Activated CD4-positive, alpha-beta T cell treated with anti-CD3 and anti-CD28 coated beads for 48 hours (primary cell): ENCODE measurements around the gene PARP4.
A peak's percentile ranks its signal among the peaks of the same experiment; 100 is the strongest.
"Not testable (repeated sequence)": the region's sequence is repeated elsewhere in the genome, so short reads cannot be mapped to it uniquely, and the experiment has no call there.

Experiments used
- DNase-seq: peaks from one replicate; pipeline ENCODE4 v3.0.0-alpha.2; 2020

The PARP4 gene

DNA sequence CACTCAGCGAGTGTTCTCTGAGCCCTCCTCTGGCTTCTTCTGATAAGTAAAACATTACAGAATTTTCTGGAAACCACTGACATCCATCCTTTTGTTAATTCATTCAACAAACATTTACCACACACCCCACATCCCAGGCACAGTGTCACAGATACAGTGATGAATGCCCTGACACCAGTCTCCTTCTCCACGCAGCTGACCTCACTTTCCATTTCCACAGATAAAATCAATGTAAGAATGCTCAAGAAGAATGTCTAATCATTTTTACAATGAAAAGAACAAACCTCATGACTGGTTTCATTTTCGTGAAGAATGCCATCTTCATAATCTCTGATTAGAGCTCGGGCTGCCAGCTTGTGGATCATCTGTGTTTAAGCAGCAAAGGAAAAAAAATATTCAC lies 69.2 kb downstream of the PARP4 start:
- no peak for DNase-seq

DNA sequence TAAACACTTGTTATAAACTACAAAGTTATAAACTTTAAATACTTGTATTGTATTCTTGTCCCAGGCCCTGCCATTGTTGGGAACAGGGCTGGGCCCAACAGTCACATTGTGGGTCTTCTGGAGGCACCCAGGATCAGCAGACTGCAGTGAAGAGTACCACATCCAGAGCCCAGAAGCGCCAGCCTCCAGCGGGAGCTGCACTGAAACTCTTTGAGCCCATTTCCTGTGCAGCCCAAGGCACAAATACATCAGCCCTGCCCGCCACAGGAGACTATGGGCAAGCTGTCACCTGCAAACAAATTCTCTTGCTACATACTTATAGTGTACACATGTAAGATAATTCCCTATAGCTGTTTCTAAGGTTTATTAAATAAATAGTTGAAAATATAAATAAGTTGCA lies 86.5 kb downstream of the PARP4 start:
- DNase-seq: not testable (repeated sequence)

DNA sequence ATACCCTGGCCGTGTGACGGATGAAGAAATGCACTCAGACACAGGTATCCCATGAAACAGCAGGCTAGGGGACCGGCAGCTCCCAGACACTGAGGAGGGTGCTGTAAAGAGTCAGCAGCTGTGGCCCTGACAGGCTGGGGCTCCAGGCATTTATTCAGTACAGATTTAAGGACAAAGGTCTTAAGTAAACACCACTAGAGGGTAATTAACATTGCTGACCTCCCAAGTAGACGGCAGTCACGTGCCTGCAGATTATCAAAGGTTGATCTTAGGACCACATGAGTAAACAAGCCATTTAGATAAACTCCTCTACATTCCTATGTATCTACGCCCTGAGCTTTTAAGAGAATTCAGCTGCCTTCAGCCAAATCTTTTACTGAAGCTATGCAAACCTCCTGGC lies 92.9 kb downstream of the PARP4 start:
- DNase-seq: not testable (repeated sequence)

DNA sequence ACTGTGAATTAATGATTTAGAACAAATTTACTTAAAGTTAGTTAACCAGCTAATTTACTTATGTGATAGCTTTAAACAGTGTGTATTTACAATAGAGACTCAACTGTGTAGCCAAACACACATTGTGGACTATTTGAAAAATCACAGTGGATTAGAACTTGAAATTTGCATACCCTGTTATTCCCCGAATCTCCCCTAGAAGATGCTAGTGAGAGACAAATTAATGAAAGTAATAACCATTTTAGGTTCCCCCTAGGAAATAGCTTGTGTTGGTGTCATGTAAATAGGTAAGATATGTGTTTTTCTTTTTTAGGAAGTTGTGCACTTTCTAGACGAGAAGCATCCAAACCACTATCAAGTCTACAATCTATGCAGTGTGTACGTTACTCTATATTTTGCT lies 104.7 kb downstream of the PARP4 start:
- DNase-seq: no peak

DNA sequence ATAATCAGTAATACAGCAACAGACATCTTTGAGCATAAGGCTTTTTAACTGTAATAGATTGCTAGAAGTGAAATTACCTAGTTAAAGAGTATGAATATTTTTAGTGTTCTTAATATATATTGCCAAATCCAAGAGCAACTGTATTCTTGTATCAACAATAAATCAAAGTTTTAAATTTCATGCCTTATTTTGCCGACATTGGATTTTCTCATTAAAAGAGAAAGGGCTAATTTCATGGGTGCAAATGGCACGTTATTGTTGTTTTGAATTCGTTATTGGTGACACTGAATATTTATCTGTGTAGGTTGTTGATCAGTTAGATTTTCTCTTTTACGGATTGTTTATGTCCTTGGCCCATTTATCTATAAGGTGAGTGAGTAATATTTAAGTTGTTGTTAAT lies 106.1 kb downstream of the PARP4 start:
- DNase-seq: no peak

DNA sequence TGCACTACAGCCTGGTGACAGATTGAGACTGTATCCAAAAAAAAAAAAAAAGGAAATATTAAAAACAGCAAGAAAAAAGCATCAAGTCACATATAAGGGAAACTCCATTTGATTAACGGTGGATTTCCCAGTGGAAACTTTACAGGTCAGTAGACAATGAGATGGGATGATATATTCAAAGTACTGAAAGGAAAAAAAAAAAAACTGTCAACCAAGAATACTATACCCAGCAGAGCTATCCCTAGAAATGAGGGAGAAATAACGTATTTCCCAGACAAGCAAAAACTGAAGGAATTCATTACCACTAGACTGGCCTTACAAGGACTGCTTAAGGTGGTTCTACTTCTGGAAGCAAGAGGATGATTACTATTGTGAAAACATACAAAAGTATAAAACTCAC lies 115.8 kb downstream of the PARP4 start:
- no peak for DNase-seq

DNA sequence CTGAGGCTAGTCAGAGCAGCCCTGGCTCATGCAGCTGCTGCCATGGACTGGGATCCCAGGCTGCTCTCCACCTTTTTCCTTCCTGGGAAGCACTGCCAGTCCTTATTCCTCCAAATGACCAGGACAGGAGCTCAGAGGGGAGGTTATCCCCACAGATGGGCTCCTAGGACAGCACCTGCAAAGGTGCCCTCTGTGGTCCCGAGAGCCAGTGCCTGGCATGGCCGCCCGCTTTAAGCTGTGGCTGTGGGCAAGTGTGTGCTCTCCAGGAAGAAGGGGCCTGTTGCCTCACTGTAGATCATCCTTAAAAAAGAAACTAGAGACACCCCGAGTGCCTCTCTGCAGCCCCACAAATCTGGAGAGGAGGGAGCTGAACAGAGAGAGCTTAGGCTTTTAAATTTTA lies 119.6 kb downstream of the PARP4 start:
- DNase-seq: no peak

DNA sequence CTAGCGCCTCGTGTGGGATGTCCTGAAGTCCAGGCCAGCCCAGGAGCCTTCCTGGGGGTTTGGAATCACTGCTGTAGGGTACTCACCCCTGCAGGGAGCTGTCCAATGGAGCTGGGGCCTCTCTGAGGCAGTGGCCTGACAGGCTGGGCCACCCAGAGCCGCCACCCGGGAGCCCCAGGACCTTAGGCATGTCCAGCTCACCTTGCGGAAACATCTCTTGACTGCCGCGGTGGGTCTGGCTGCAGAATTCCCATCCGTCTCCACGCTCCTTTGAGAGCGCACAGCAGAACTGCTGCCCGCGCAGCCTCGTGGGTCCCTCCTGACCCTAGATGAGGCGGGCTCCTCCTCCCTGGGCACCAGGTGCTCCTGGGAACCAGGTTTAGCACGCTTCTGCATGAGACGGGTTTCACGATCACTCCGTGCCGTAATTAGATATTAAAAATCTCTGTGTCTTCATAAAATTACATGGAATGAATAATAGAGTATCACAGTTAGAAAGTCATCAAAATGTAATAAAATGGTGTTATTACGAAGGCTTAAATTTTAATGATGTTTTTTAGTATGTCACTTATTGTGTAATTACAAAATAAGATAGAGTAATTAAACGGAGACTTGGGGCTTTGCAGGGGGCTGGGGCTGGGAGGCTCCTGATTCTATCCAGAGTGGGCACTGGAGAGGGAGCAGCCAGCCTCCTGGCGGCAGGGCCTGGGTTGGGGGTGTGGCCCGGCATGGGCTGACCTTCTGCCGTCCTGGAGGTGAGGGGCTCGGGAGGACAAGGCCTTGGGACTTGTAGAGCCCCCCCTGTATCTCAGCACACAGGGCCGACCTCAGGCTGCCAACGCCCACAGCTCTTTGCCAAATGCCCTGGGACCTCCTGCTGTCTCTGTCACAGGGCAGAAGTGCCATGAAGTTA lies 120.6 kb downstream of the PARP4 start:
- DNase-seq: not testable (repeated sequence)

DNA sequence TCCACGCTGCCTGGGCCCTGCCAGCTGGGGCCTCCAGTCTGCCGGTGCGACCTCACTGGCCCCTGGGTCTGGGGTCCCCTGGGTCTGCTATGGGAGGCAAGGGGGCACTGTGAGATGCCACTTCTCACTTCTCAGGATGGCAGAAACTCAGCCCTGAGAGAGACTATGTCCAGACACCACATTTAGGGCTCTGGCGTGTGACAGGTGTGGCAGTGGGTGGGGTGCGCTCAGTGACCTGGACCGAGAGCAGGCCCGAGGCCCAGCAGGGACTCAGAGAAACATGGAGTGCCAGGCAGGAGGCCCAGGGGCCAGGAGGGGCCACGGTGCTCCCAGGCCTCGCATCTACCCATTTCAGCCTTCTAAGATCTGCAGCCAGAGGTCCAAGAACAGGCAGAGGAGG lies 121.8 kb downstream of the PARP4 start:
- DNase-seq: not testable (repeated sequence)

DNA sequence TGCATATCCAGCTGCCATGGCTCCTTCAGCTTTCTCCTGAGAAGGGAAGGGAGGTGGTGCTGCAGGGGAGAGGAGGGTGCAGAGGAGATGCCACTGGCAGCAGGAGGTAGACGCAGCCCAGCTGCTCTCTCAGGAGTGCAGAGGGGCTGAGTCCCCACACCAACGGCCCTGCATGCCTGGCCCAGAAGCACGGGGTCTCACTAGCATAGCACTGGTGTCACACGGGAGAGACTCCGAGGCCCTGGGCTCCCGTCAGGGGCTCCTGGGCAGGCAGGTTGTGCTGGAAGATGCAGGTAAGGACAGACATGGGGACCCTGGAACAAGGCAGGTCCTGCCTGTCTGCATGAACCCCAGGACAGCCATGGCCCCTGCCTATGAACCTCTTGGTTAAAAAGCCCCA lies 123.1 kb downstream of the PARP4 start:
- no peak for DNase-seq

DNA sequence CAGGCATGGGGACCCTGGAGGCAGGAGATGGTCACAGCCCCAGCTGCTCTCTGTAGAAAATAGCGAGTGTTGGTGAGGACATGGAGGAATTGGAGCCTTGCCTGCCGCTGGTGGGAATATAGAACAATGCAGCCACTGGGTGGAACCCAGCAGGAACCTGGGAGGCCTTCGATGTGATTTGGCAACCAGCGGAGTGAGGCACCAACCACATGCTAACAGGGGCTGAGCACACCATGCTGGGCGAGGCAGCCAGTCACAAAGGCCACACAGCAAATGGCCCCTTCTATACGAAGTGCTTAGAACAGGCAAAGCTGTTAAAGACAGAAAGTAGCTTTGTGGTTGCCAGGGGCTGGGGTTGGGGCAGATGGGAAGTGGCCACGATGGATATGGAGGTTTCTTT lies 123.8 kb downstream of the PARP4 start:
- not testable (repeated sequence) for DNase-seq

DNA sequence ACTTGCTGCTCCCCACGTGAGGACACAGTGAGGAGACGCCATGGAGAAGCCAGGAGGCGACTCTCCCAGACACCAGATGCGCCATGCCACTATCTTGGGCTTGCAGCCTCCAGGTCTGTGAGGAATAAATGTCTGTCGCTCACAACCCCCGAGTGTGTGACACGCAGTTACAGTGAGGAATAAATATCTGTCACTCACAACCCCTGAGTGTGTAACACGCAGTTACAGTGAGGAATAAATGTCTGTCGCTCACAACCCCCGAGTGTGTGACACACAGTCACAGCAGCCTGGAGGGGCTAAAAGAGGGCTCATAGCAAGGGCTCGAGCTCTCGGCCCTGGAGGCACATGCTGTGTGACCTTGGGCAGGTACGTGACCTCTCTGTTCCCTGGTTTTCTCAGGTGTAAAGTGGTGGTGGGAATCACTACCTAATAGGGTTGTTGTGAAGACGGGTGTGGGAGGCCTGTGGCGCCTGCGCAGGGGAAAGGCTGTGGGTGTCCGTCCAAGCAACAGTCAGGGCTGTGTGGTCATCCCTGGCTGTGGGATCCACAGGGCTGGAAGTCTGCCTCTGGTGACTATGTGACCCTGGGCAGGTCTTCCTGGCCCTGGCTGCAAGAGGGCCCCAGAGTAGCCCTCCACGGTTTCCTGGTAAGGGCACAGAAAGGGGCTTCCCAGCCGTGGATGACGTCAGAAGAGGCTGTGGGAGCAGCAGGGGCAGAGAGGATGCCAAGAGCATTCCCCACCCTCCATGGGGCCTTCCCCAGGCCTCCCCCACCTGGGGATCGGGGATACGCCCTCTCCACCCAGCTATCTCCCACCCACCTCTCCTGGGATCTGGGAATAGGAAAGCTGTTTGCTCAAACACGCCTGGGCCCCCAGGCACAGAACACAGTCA lies 125.5 kb downstream of the PARP4 start:
- DNase-seq: no peak

DNA sequence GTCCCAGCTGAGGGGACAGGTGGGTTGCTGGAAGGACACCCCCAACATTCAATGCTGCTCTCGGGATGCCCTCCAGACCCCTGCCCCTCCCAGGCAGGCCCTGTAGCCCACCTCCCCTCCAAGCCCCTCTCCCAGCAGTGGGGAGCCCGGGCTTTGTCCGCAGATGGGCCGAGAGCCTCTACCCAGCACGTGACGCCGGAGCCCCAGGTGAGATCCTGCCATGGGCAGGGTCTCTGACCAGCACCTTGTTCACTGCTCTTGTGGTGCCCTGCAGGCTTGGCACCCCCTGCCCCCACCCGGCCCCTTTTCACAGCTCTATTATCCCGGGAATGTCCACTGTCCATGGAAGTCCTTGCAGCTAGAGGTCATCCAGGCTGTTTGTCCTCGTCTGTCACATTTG lies 126.7 kb downstream of the PARP4 start:
- DNase-seq: no peak

DNA sequence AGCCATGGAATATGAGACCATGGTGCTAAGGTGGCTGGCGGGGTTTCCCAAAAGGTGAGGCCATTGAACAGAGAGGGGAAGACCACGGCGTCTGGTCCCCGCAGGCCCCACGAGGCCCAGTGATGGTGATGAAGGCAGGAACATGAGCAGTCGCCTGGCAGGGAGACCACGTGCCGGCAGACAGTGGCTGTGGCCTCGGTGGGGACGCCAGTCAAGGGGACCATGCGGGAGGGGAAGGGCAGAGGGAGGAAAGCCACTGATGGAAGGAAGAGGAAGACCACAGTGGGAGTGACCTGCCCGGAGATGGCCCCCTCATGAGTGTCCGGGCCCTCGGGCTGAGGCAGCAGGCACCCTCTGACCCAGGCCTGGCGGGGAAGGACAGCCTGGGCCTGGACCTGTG lies 127.6 kb downstream of the PARP4 start:
- not testable (repeated sequence) for DNase-seq

DNA sequence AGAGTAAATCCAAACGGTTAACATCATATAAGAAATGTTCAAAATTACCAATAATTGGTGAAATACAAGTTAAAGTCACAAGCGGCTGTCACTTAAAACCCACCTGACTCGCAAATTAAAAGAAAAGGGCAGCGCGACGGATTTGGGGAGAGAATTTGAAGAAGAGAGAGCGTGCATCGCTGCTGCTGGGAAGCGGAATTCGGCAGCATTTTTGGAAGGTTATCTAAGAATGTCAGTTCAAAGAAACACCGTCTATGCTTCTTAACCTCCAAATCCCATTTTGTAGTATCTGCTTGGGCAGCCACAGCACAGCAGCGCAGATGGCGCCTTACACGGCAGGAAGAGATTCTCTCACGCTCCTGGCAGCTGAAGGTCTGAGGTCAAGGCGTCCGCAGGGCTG lies 128.5 kb downstream of the PARP4 start:
- not testable (repeated sequence) for DNase-seq

DNA sequence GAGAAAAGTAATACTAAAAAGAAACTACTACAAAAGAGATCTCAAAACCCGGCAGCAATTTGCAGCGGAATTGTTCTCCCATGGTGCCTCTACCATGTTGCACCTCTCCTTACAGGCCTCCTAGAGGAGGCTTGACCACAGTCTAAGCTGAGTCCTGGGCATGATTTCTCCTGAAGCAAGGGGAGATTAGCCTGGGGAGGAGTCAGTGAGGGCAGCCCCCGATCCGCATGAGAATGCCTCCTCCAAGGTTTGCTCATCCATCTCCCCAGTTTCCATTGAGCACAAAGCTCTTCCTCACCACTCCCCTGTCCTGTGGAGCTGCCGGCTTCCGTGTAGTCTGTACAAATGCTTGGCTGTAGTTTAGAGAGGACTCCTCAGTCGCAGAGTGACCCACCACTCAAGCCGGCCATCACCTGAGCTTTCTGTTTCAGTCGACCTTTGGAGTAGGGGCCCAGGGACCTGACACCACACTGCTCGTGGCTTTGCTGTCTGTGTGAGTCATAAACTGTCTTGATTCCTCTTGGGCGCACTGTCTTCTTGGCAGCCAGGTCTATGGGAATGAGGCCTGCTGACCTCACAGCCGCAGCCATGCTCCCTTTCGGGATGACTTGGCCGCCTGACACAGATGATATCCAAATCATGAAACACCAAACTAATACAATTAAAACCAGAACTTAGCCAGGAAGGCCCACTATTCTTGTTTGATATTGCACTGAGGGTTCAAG lies 130.9 kb downstream of the PARP4 start:
- peak; percentile 7 for DNase-seq

DNA sequence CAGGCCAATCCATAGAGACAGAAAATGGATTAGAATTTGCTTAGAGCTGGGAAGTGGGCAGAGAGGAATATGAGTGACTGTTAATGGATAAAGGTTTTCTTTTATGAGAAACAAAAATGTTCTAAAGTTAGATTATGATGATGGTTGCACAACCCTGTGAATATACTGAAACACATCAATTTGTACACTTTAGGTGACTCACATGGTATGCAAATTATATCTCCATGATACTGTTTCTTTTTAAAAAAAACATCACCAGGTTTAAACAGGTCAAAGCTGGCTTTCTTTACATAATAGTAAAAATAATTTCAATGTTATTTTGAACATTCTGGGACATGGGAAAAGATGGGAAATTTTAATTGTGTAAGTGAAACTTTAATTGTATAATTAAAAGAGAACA lies 131.7 kb downstream of the PARP4 start:
- not testable (repeated sequence) for DNase-seq

DNA sequence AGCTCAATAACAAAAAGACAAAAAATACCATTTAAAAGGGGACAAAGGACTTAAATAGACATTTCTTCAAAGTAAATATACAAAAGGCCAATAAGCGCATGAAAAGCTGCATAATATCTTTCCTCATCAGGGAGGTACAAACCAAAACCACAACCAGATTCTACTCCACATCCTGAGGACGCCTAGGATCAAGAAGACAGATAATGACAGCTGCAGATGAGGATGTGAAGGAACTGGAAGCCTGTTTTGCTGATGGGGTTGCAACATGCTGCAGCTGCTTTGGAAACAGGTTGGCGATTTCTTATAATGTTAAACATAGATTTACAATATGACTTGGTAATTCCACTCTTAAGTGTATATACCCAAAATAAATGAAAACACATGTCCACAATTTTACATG lies 132.4 kb downstream of the PARP4 start:
- DNase-seq: not testable (repeated sequence)

DNA sequence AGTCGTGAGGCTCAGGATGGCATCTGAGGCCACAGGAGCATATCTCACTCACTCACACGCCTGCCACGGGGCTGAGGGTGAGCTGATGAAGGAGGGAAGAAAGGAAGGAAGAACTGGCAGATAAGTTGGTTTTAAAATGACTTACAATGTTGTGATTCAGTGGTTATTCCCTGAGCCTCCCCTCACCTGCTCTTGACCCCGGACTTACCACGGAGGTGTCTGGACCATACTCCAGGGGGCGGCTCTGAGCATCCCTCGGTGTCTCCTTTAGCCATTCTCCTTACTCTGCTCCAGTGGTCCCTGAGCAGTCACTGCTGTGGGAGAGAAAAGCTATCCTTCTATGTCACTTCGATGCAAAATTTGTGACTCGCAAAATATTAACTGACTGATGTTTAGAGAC lies 141.3 kb downstream of the PARP4 start:
- DNase-seq: not testable (repeated sequence)
